Esophagus (tissue), 2 donors: Measurements from ENCODE around the gene HGS. TPM values are rescaled to one million over a fixed set of nuclear protein-coding genes. Genes with fewer than 3 reads are reported as not detected.

Source experiments
- H3K27ac ChIP-seq, 2 donors: one replicate each; pipeline ENCODE4 v1.5.1; 2013; ENCODE audit warnings: low read depth in 2 of 2, mild to moderate bottlenecking in 2 of 2, inconsistent platforms in 1 of 2, low read length in 1 of 2, moderate library complexity in 1 of 2
- H3K27me3 ChIP-seq, 2 donors: one replicate each; pipeline ENCODE4 v1.6.1; 2013; ENCODE audit warnings: low read length in 2 of 2, control low read depth in 1 of 2, mild to moderate bottlenecking in 1 of 2; ENCODE audit not compliant: insufficient read depth in 2 of 2, control insufficient read depth in 1 of 2
- H3K36me3 ChIP-seq, 2 donors: one replicate each; pipeline ENCODE4 v1.6.1; 2013; ENCODE audit warnings: low read length in 1 of 2; ENCODE audit not compliant: control insufficient read depth in 2 of 2, insufficient read depth in 2 of 2
- H3K4me1 ChIP-seq, 2 donors: one replicate each; pipeline ENCODE4 v1.6.1; 2013; ENCODE audit warnings: low read length in 1 of 2; ENCODE audit not compliant: control insufficient read depth in 2 of 2, insufficient read depth in 2 of 2
- H3K4me3 ChIP-seq, 2 donors: one replicate each; pipeline ENCODE4 v1.5.1; 2013; ENCODE audit warnings: low read length in 2 of 2, mild to moderate bottlenecking in 2 of 2, low read depth in 1 of 2, moderate library complexity in 1 of 2
- H3K9me3 ChIP-seq, 2 donors: one replicate each; pipeline ENCODE4 v1.6.1; 2013; ENCODE audit warnings: mild to moderate bottlenecking in 2 of 2, low read depth in 1 of 2, low read length in 1 of 2, moderate library complexity in 1 of 2; ENCODE audit not compliant: control insufficient read depth in 2 of 2, insufficient read depth in 1 of 2
- WGBS, 2 donors: extraction: QIAGEN DNeasy Blood & Tissue Kit; methylation state at CpG; one replicate each; pipeline ENCODE4 v1.1.7; 2013; 5-methylcytosine and 5-hydroxymethylcytosine counted together
- polyA plus RNA-seq, 2 donors: library from polyadenylated mRNA; stranded (reverse); fragments of 200-250 nt; gene quantifications; one replicate each; pipeline ENCODE4 v1.2.3, GENCODE V29; 2013
- donor health status: healthy with polysubstance abuse.
- donor health status: Bipolar disorder and iron deficiency.

The HGS gene
- polyA plus RNA-seq, 2 donors, result 83.6 to 131 TPM

DNA sequence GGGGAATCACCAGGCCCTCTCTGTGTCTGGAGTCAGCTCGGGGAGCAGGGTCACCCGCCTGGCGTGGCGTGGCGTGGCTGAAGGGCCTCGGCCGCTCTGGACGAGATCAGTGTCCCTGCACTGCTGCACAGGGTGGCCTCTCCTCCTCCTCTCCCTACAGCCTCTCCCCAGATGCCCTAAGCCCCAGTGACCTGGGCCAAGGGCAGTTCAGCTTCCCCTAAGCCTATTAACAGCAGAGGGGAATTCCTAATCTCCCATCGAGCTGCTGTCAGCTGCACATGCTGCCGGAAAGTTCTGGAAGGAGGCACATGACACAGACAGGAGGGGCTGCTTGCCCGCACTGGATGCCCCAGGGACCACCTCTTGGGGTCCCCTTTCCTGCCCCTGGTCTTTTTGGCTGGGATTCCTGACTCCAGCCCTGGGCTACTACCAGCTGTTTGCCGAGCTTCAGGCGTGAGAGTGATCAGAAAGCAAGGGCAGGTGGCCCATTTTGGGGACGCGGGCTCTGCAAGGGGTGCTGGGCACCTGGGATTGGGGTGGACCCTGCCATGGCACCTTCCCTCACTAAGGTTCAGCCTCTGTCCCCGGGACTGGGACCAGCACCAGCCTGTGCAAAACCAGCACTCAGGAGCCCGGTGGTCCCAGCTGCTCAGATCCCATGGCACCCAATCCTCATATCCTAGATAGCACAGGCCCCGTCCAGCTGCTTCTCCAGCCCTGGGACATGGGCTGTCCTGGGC, 28.3 kb upstream of the HGS start:
- no peaks in the 10 kb centered on the region for H3K9me3 ChIP-seq
- peaks cover 0 to 2% of the 10 kb centered on the region in 2 donors for H3K27me3 ChIP-seq
- no peak overlapping the region for H3K27ac ChIP-seq
- H3K4me1 ChIP-seq, result no peaks in the 10 kb centered on the region
- WGBS, 2 donors, result 71 to 77% methylated on average over 16 to 18 of the region's 18 CpGs
- no peaks in the 10 kb centered on the region for H3K36me3 ChIP-seq
- no peak overlapping the region for H3K4me3 ChIP-seq

- no peaks in the 10 kb centered on the region for H3K9me3 ChIP-seq
- H3K4me3 ChIP-seq, result no peak within 1 kb of the TSS
- no peaks in the 10 kb centered on the region for H3K36me3 ChIP-seq
- no peak within 1 kb of the TSS for H3K27ac ChIP-seq
- 82 to 84% methylated on average over 15 of the region's 15 CpGs for WGBS, 2 donors
- H3K4me1 ChIP-seq, result no peaks in the 10 kb centered on the region
- peaks cover 0 to 2% of the 10 kb centered on the region in 2 donors for H3K27me3 ChIP-seq
These were observed 27.6 kb upstream of the HGS start, which contains the start of gene PDE6G for GRCh38 chr17:81656118-81656743. Gene PDE6G, minus strand, starts transcription at chr17:81656542. Its CDS starts 3,237 bp downstream, at chr17:81653305.

DNA sequence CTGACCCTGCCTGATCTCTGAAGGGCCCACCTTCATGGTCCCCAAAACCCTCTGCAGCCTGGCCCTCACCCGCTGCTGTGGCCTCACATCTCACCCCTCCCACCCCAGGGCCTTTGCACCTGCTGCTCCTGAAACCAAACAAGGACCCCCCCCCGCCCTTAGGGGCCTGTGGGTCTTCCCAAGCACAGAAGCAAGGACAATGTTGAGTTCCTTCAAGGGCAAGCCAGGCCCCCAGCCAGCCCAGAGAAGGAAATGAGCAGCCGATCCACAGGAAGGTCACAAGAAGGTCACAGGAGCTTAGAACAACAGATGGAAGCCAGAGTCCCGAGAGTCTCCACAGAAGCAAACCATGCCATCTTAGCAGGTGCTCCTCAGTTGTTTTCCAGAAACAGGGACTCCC, 27.0 kb upstream of the HGS start:
- WGBS, 2 donors, result 53 to 81% methylated on average over 4 of the region's 4 CpGs
- no peaks in the 10 kb centered on the region for H3K9me3 ChIP-seq
- H3K27ac ChIP-seq, result no peak overlapping the region
- no peaks in the 10 kb centered on the region for H3K36me3 ChIP-seq
- no peak overlapping the region for H3K4me3 ChIP-seq
- H3K4me1 ChIP-seq, result no peaks in the 10 kb centered on the region
- H3K27me3 ChIP-seq, result peaks cover 0 to 2% of the 10 kb centered on the region in 2 donors

DNA sequence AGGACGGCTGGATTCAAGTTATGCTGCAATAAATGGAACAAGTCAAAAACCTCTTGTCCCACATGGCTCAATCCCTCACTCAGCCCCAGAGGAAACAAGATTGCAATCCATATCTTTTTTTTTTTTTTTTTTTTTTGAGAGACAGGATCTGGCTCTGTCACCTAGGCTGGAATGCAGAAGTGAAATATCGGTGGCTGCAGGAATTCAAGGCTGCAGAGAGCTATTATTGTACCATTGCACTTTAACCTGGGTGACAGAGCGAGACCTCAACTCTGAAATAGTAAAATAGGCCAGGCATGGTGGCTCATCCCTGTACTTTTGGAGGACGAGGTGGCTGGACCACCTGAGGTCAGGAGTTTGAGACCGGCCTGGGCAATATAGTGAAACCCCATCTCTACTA, 24.8 kb upstream of the HGS start:
- 63 to 67% methylated on average over 5 of the region's 5 CpGs for WGBS, 2 donors

GRCh38 chr17:81660441-81660840, 23.4 kb upstream of the HGS start:
- peaks cover 0 to 3% of the 10 kb centered on the region in 2 donors for H3K36me3 ChIP-seq
- 90 to 91% methylated on average over 9 of the region's 9 CpGs for WGBS, 2 donors
- peaks cover 2 to 8% of the 10 kb centered on the region in 2 donors for H3K4me1 ChIP-seq
- peak overlapping the region; percentile 63 to 77 for H3K27ac ChIP-seq
- H3K9me3 ChIP-seq, result no peaks in the 10 kb centered on the region
- no peak overlapping the region for H3K4me3 ChIP-seq
- H3K27me3 ChIP-seq, result peaks cover 0 to 2% of the 10 kb centered on the region in 2 donors

More for the DNA sequence above, 24.8 kb upstream of the HGS start:
- peak overlapping the region; percentile 48 to 64 for H3K27ac ChIP-seq
- H3K9me3 ChIP-seq, result no peaks in the 10 kb centered on the region
- H3K27me3 ChIP-seq, result peaks cover 0 to 2% of the 10 kb centered on the region in 2 donors
- H3K4me1 ChIP-seq, result no peaks in the 10 kb centered on the region
- no peaks in the 10 kb centered on the region for H3K36me3 ChIP-seq
- H3K4me3 ChIP-seq, result no peak overlapping the region

DNA sequence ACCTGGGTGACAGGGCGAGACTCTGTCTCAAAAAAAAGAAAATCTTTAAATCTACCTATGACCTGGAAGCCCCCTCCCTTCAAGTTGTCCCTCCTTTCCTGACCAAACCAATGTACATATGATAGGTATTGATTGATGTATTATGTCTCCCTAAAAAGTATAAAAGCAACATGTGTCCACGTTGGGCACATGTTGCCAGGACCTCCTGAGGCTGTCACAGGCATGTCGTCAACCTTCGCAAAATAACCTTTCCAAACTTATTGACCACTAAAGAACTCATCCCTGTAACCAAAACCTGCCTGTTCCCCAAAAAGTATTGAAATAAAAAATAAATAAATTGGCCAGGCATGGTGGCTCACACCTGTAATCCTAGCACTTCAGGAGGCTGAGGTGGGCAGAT, 21.8 kb upstream of the HGS start:
- Histone ChIP-seq H3K27ac (no peak overlapping the region), H3K36me3 (peaks cover 0 to 3% of the 10 kb centered on the region in 2 donors), H3K9me3 (no peaks in the 10 kb centered on the region), H3K4me1 (peaks cover 3 to 10% of the 10 kb centered on the region in 2 donors), H3K4me3 (no peak overlapping the region), H3K27me3 (no peaks in the 10 kb centered on the region)
- 90 to 91% methylated on average over 4 of the region's 4 CpGs for WGBS, 2 donors

GRCh38 chr17:81664051-81664470, 19.8 kb upstream of the HGS start:
- H3K27ac ChIP-seq, result peak overlapping the region; percentile 30 to 78
- peaks cover 0 to 4% of the 10 kb centered on the region in 2 donors for H3K36me3 ChIP-seq
- no peak overlapping the region for H3K4me3 ChIP-seq
- H3K27me3 ChIP-seq, result no peaks in the 10 kb centered on the region
- peaks cover 6 to 10% of the 10 kb centered on the region in 2 donors for H3K4me1 ChIP-seq
- WGBS, 2 donors, result 59 to 78% methylated on average over 7 of the region's 7 CpGs
- H3K9me3 ChIP-seq, result no peaks in the 10 kb centered on the region

- H3K36me3 ChIP-seq, result peaks cover 7 to 15% of the 10 kb centered on the region in 2 donors
- H3K27me3 ChIP-seq, result no peaks in the 10 kb centered on the region
- 58 to 59% methylated on average over 30 of the region's 30 CpGs for WGBS, 2 donors
- H3K27ac ChIP-seq, result peak overlapping the region; percentile 89 to 93
- H3K4me1 ChIP-seq, result peaks cover 6 to 10% of the 10 kb centered on the region in 2 donors
- peak overlapping the region; percentile 90 to 94 for H3K4me3 ChIP-seq
- H3K9me3 ChIP-seq, result no peaks in the 10 kb centered on the region
These were observed 18.4 kb upstream of the HGS start for GRCh38 chr17:81665205-81666091.

DNA sequence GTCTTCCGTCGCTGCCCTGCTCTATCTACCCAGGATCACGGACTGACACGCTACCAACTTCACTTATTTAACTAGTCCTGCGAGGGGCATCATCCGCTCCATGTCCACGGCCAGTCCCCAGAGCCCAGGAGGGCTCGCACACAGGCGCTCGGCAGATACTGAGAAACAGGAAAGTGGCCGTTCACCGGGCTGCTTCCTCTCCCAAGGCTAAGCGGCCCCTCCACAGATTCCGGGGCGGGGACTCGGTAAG, 17.8 kb upstream of the HGS start:
- peaks cover 6 to 10% of the 10 kb centered on the region in 2 donors for H3K4me1 ChIP-seq
- H3K9me3 ChIP-seq, result no peaks in the 10 kb centered on the region
- peak overlapping the region; percentile 89 to 93 for H3K27ac ChIP-seq
- peak overlapping the region; percentile 90 to 94 for H3K4me3 ChIP-seq
- 0 to 1% methylated on average over 16 of the region's 16 CpGs for WGBS, 2 donors
- H3K36me3 ChIP-seq, result peaks cover 8 to 17% of the 10 kb centered on the region in 2 donors
- H3K27me3 ChIP-seq, result no peaks in the 10 kb centered on the region
